HFF-Myc (cell line): Measurements from ENCODE around the gene ENPP7.

ENCODE experiments used
- DNase-seq: peaks from one replicate; pipeline ENCODE4 v3.0.0-alpha.2; 2011; ENCODE audit warnings: low read depth; ENCODE audit errors: extremely low read depth
- H3K4me3 ChIP-seq: replicated peaks from 2 replicates; pipeline ENCODE4 v1.5.1; 2011; ENCODE audit warnings: low read depth, mild to moderate bottlenecking, control low read depth, low read length
- TF ChIP-seq, protein P1 (sequence below): IDR thresholded peaks from 2 replicates; pipeline ENCODE4 v1.5.1; 2012; ENCODE audit warnings: mild to moderate bottlenecking, low read depth, low read length, control low read depth; ENCODE audit errors: missing control alignments

The ENPP7 gene, protein sequence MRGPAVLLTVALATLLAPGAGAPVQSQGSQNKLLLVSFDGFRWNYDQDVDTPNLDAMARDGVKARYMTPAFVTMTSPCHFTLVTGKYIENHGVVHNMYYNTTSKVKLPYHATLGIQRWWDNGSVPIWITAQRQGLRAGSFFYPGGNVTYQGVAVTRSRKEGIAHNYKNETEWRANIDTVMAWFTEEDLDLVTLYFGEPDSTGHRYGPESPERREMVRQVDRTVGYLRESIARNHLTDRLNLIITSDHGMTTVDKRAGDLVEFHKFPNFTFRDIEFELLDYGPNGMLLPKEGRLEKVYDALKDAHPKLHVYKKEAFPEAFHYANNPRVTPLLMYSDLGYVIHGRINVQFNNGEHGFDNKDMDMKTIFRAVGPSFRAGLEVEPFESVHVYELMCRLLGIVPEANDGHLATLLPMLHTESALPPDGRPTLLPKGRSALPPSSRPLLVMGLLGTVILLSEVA

GRCh38 chr17:79730769-79731483 lies at the start of gene ENPP7:
TSS of gene ENPP7 (plus strand) at chr17:79730943. CDS start at chr17:79731140, 197 bp downstream.
- no peak for DNase-seq
- no peak within 1 kb of the TSS for H3K4me3 ChIP-seq
- TF ChIP-seq, protein P1, sequence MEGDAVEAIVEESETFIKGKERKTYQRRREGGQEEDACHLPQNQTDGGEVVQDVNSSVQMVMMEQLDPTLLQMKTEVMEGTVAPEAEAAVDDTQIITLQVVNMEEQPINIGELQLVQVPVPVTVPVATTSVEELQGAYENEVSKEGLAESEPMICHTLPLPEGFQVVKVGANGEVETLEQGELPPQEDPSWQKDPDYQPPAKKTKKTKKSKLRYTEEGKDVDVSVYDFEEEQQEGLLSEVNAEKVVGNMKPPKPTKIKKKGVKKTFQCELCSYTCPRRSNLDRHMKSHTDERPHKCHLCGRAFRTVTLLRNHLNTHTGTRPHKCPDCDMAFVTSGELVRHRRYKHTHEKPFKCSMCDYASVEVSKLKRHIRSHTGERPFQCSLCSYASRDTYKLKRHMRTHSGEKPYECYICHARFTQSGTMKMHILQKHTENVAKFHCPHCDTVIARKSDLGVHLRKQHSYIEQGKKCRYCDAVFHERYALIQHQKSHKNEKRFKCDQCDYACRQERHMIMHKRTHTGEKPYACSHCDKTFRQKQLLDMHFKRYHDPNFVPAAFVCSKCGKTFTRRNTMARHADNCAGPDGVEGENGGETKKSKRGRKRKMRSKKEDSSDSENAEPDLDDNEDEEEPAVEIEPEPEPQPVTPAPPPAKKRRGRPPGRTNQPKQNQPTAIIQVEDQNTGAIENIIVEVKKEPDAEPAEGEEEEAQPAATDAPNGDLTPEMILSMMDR, result no peak

- TF ChIP-seq, protein P1, result no peak
- no peak overlapping the region for H3K4me3 ChIP-seq
- DNase-seq, result no peak
Observed at GRCh38 chr17:79681101-79681621, 49.6 kb upstream of the ENPP7 start.

- TF ChIP-seq, protein P1, result no peak
- no peak overlapping the region for H3K4me3 ChIP-seq
- DNase-seq, result no peak
Observed at GRCh38 chr17:79681628-79682261, 49.0 kb upstream of the ENPP7 start.

DNA sequence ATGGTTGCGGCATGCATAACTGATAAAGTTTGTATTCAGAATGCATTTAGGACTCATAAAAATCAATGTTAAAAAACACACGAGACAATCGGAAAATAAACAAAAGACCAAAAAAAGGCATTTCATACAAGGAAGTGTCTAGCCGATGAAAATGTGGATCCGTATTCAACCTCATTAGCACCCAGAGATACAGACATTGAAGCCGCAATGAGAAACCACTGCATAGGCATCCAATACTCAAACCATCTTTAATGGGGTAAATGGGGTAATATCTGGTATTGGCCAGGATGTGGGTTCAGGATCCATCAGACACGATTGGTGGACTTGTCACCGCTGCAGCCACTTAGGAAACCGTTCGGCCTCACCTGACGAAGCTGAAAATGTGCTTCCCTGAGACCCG lies 47.4 kb upstream of the ENPP7 start:
- TF ChIP-seq, protein P1, result no peak
- DNase-seq, result no peak
- no peak overlapping the region for H3K4me3 ChIP-seq

DNA sequence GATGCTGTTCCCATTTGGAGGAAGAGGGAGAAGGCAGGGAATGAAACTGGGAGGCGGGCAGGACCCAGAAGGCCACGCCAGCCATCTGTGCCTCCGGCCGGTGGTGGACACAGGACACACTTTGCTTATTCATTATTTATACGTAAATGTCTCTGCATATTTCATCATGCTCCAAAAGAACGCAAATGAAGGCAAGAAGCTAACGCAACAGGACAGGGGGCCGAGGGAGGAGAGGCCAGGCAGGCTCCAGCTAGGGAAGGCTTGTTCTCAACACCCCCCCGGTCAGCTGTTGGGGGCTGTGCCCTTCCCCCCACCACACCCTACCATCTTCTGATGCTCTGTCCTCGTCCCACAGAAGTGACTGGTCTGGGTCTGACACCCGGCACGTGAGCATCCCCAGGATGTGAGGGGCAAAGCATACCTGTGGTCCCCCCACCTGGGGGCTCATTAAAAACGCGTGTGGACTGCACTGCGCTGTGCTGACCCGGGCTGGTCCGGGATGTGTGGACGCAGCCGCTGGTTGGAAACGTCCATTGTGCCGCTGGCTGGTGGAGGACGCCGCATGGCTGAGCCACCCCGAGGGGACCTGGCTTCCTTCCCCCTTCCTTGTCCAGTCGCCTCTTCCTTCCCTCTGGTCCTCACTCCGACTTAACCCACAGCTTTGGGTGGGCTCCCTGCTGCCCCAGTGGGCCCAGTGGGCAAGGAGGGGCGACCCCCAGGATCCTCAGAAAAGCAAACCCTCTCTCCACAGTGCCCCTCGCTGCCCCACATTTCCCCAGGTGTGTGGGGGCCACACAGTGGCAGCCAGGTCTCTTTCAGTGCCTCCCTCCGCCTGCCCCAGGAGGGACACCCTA lies 46.4 kb upstream of the ENPP7 start:
- H3K4me3 ChIP-seq, result no peak overlapping the region
- DNase-seq, result no peak
- TF ChIP-seq, protein P1, result no peak

DNA sequence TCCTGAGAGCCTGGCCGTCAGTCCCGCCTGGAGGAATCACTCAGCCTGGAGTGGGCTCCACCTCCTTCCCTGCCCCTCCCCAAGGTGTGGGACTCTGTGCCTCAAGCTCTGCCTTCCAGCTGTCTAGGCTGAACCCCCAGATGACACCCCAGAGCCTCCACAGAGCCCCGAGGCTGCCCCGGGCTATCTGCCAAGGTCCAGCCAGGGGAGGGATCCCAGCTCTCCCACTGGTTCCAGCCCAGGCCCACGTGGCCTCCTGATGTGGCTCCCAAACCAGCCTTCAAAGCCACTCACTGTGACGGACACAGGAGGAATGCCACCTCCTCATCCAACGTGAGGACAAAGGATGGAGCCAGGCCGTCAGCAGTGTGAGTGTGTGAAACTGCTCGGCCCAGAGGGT lies 45.6 kb upstream of the ENPP7 start:
- TF ChIP-seq, protein P1, result no peak

More for the DNA sequence above, 45.6 kb upstream of the ENPP7 start:
- no peak overlapping the region for H3K4me3 ChIP-seq
- no peak for DNase-seq
